NCI-H82 treated with DMSO at 0.1 percent for 48 hours (cell line): ENCODE measurements around the gene ARMC7.

Experiments used
- DNase-seq: peaks from one replicate; lab custom pipeline; 2025; ENCODE audit not compliant: unreplicated experiment; lab: John Stamatoyannopoulos, UW

The ARMC7 gene

GRCh38 chr17:75098861-75099260 is 10.9 kb upstream of the ARMC7 start:
- DNase-seq: no peak

GRCh38 chr17:75099881-75100595 is 9.7 kb upstream of the ARMC7 start:
- DNase-seq: no peak

GRCh38 chr17:75102385-75102821 is 7.4 kb upstream of the ARMC7 start:
- no peak for DNase-seq

GRCh38 chr17:75103601-75104554 is 5.9 kb upstream of the ARMC7 start:
- DNase-seq: no peak

- peak; percentile 53 for DNase-seq
These were observed 4.4 kb upstream of the ARMC7 start for GRCh38 chr17:75105126-75106080.

- no peak for DNase-seq
These were observed 1.6 kb upstream of the ARMC7 start for GRCh38 chr17:75108193-75108592.

GRCh38 chr17:75109046-75109406 is 743 bp upstream of the ARMC7 start:
- DNase-seq: no peak

GRCh38 chr17:75110234-75110937 is 617 bp downstream of the ARMC7 start:
- no peak for DNase-seq

GRCh38 chr17:75111777-75112335 is 2.1 kb downstream of the ARMC7 start:
- DNase-seq: no peak

GRCh38 chr17:75113798-75114551 is 4.2 kb downstream of the ARMC7 start:
- peak; percentile 73 for DNase-seq

- no peak for DNase-seq
These were observed 5.0 kb downstream of the ARMC7 start for GRCh38 chr17:75114552-75115314.

- no peak for DNase-seq
These were observed 5.8 kb downstream of the ARMC7 start for GRCh38 chr17:75115555-75115954.

GRCh38 chr17:75116737-75117136 is 7.0 kb downstream of the ARMC7 start:
- no peak for DNase-seq

GRCh38 chr17:75118307-75118706 is 8.5 kb downstream of the ARMC7 start:
- DNase-seq: no peak

- DNase-seq: no peak
These were observed 14.5 kb downstream of the ARMC7 start for GRCh38 chr17:75124041-75124818.

- DNase-seq: no peak
These were observed 15.0 kb downstream of the ARMC7 start for GRCh38 chr17:75124819-75125162.

- DNase-seq: no peak
These were observed 16.2 kb downstream of the ARMC7 start for GRCh38 chr17:75125984-75126383.

GRCh38 chr17:75126954-75127353 is 17.2 kb downstream of the ARMC7 start:
- no peak for DNase-seq
